Lower leg skin (tissue), 3 donors: ENCODE measurements around the gene CNTRL.

ENCODE experiments used
- POLR2A ChIP-seq, 2 donors: fragments of 450-650 bp; IDR thresholded peaks; one replicate each; pipeline ENCODE4 v1.6.1; 2016 to 2017; ENCODE audit warnings: antibody characterized with exemption in 2 of 2, mild to moderate bottlenecking in 1 of 2, moderate library complexity in 1 of 2
- TF ChIP-seq, protein P1 (sequence below), 3 donors: fragments of 450-650 bp; IDR thresholded peaks; one replicate each; pipeline ENCODE4 v1.5.1; 2016; ENCODE audit warnings: antibody characterized with exemption in 3 of 3, mild to moderate bottlenecking in 3 of 3, moderate library complexity in 2 of 3

DNA sequence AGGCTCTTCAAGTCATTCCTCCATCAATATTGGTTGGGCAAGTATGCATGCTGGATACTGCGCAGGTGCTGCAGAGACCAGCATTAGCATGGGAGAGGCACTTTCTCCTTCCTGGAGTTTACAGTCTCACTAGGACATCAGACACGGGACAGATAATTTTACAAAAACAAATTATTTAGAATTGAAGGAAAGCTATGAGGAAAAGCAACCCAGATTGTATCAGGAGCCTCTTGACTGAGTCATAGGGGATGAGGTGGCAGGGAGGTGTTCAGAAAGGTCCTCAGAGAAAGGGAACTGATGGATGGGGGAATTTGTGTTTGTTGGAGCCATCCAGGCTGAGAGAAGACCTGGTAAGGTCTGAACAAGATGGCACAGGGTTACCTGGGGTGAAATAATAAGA is 151.4 kb downstream of the CNTRL start:
- no peak for TF ChIP-seq POLR2A (IDR thresholded peaks at IDR 0.05)
- TF ChIP-seq, protein P1, sequence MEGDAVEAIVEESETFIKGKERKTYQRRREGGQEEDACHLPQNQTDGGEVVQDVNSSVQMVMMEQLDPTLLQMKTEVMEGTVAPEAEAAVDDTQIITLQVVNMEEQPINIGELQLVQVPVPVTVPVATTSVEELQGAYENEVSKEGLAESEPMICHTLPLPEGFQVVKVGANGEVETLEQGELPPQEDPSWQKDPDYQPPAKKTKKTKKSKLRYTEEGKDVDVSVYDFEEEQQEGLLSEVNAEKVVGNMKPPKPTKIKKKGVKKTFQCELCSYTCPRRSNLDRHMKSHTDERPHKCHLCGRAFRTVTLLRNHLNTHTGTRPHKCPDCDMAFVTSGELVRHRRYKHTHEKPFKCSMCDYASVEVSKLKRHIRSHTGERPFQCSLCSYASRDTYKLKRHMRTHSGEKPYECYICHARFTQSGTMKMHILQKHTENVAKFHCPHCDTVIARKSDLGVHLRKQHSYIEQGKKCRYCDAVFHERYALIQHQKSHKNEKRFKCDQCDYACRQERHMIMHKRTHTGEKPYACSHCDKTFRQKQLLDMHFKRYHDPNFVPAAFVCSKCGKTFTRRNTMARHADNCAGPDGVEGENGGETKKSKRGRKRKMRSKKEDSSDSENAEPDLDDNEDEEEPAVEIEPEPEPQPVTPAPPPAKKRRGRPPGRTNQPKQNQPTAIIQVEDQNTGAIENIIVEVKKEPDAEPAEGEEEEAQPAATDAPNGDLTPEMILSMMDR (IDR thresholded peaks at IDR 0.05): no peak
